ENCODE results near the gene PSMA5.
"Not testable (repeated sequence)": the region's sequence is repeated elsewhere in the genome, so short reads cannot be mapped to it uniquely, and the experiment has no call there.

The PSMA5 gene

GRCh38 chr1:109445949-109446695 is 19.9 kb upstream of the PSMA5 start:
- not testable (repeated sequence) for H3K9me3 Mint-ChIP-seq, H3K27ac Mint-ChIP-seq, ATAC-seq, H3K4me3 Mint-ChIP-seq, H3K4me1 Mint-ChIP-seq, DNase-seq
- H3K27me3 Mint-ChIP-seq, result peaks cover 36% of the 10 kb centered on the region

- DNase-seq (no peak), ATAC-seq (no peak)
- Mint-ChIP-seq H3K4me3 (no peak overlapping the region), H3K9me3 (no peaks in the 10 kb centered on the region), H3K27ac (no peak overlapping the region), H3K27me3 (peaks cover 23% of the 10 kb centered on the region), H3K4me1 (no peaks in the 10 kb centered on the region)
These were observed 18.1 kb upstream of the PSMA5 start for GRCh38 chr1:109444346-109444745.

- ATAC-seq (no peak), DNase-seq (no peak)
- H3K27ac Mint-ChIP-seq, result no peak overlapping the region
- H3K4me3 Mint-ChIP-seq, result no peak overlapping the region
- no peaks in the 10 kb centered on the region for H3K9me3 Mint-ChIP-seq
- H3K4me1 Mint-ChIP-seq, result no peaks in the 10 kb centered on the region
- H3K27me3 Mint-ChIP-seq, result peaks cover 21% of the 10 kb centered on the region
These were observed 17.2 kb upstream of the PSMA5 start for GRCh38 chr1:109443476-109443875.

GRCh38 chr1:109441069-109441468 is 14.8 kb upstream of the PSMA5 start:
- ATAC-seq, result no peak
- H3K9me3 Mint-ChIP-seq, result no peaks in the 10 kb centered on the region
- H3K27ac Mint-ChIP-seq, result no peak overlapping the region
- no peak overlapping the region for H3K4me3 Mint-ChIP-seq
- DNase-seq, result no peak
- no peaks in the 10 kb centered on the region for H3K4me1 Mint-ChIP-seq
- H3K27me3 Mint-ChIP-seq, result peaks cover 11% of the 10 kb centered on the region

- ATAC-seq, result peak; percentile 53
- H3K4me3 Mint-ChIP-seq, result no peak overlapping the region
- DNase-seq, result no peak
- H3K9me3 Mint-ChIP-seq, result no peaks in the 10 kb centered on the region
- H3K27ac Mint-ChIP-seq, result no peak overlapping the region
- no peaks in the 10 kb centered on the region for H3K4me1 Mint-ChIP-seq
- H3K27me3 Mint-ChIP-seq, result no peaks in the 10 kb centered on the region
These were observed 12.6 kb upstream of the PSMA5 start for GRCh38 chr1:109438798-109439297.

- DNase-seq, result no peak
- no peaks in the 10 kb centered on the region for H3K27me3 Mint-ChIP-seq
- no peak overlapping the region for H3K27ac Mint-ChIP-seq
- H3K4me1 Mint-ChIP-seq, result no peaks in the 10 kb centered on the region
- ATAC-seq, result no peak
- H3K4me3 Mint-ChIP-seq, result no peak overlapping the region
- H3K9me3 Mint-ChIP-seq, result peaks cover 5 to 7% of the 10 kb centered on the region in 2 donors
These were observed 8.2 kb upstream of the PSMA5 start for GRCh38 chr1:109434484-109434883.

- Mint-ChIP-seq H3K27me3 (no peaks in the 10 kb centered on the region), H3K4me1 (peaks cover 5% of the 10 kb centered on the region), H3K27ac (no peak overlapping the region), H3K4me3 (no peak overlapping the region), H3K9me3 (peaks cover 5 to 7% of the 10 kb centered on the region in 2 donors)
- no peak for DNase-seq
- no peak for ATAC-seq
These were observed 7.1 kb upstream of the PSMA5 start for GRCh38 chr1:109433322-109433721.

- H3K9me3 Mint-ChIP-seq, result peaks cover 5 to 7% of the 10 kb centered on the region in 2 donors
- ATAC-seq (no peak), DNase-seq (no peak)
- H3K27me3 Mint-ChIP-seq, result no peaks in the 10 kb centered on the region
- H3K27ac Mint-ChIP-seq, result no peak overlapping the region
- no peak overlapping the region for H3K4me3 Mint-ChIP-seq
- peaks cover 12% of the 10 kb centered on the region for H3K4me1 Mint-ChIP-seq
These were observed 6.1 kb upstream of the PSMA5 start for GRCh38 chr1:109432336-109432735.

GRCh38 chr1:109427171-109427467 is 871 bp upstream of the PSMA5 start:
- Mint-ChIP-seq H3K27me3 (no peaks in the 10 kb centered on the region), H3K9me3 (no peaks in the 10 kb centered on the region), H3K27ac (peak overlapping the region in 1 of 2 donors; percentile 98), H3K4me3 (peak overlapping the region; percentile 93 to 95), H3K4me1 (peaks cover 45% of the 10 kb centered on the region)
- ATAC-seq (no peak), DNase-seq (no peak)

GRCh38 chr1:109425391-109426280 is 612 bp downstream of the PSMA5 start:
- peaks cover 54% of the 10 kb centered on the region for H3K4me1 Mint-ChIP-seq

GRCh38 chr1:109423498-109423897 is 2.8 kb downstream of the PSMA5 start:
- Mint-ChIP-seq H3K27me3 (no peaks in the 10 kb centered on the region), H3K4me1 (peaks cover 50% of the 10 kb centered on the region), H3K27ac (peak overlapping the region; percentile 1 to 70), H3K4me3 (peak overlapping the region; percentile 61 to 93), H3K9me3 (no peaks in the 10 kb centered on the region)
- no peak for DNase-seq
- no peak for ATAC-seq

More at GRCh38 chr1:109425391-109426280, 612 bp downstream of the PSMA5 start:
- DNase-seq (peak; percentile 69 to 84), ATAC-seq (peak; percentile 79)
- Mint-ChIP-seq H3K27ac (peak overlapping the region; percentile 98), H3K9me3 (no peaks in the 10 kb centered on the region), H3K27me3 (no peaks in the 10 kb centered on the region), H3K4me3 (peak overlapping the region; percentile 93 to 95)

GRCh38 chr1:109412551-109412950 is 13.7 kb downstream of the PSMA5 start:
- Mint-ChIP-seq H3K4me3 (no peak overlapping the region), H3K4me1 (peaks cover 17% of the 10 kb centered on the region), H3K27ac (no peak overlapping the region), H3K27me3 (no peaks in the 10 kb centered on the region), H3K9me3 (no peaks in the 10 kb centered on the region)
- ATAC-seq, result no peak
- no peak for DNase-seq

GRCh38 chr1:109404838-109405237 is 21.4 kb downstream of the PSMA5 start:
- Mint-ChIP-seq H3K4me3 (peak overlapping the region; percentile 13 to 14), H3K9me3 (no peaks in the 10 kb centered on the region), H3K27ac (peak overlapping the region in 1 of 2 donors; percentile 55), H3K4me1 (peaks cover 14% of the 10 kb centered on the region), H3K27me3 (no peaks in the 10 kb centered on the region)
- ATAC-seq (peak; percentile 69), DNase-seq (no peak)

- DNase-seq (no peak), ATAC-seq (no peak)
- H3K4me1 Mint-ChIP-seq, result peaks cover 26% of the 10 kb centered on the region
- no peaks in the 10 kb centered on the region for H3K9me3 Mint-ChIP-seq
- H3K27ac Mint-ChIP-seq, result peak overlapping the region in 1 of 2 donors; percentile 23
- no peak overlapping the region for H3K4me3 Mint-ChIP-seq
- H3K27me3 Mint-ChIP-seq, result peaks cover 2% of the 10 kb centered on the region
These were observed 24.2 kb downstream of the PSMA5 start for GRCh38 chr1:109402025-109402424.

- no peaks in the 10 kb centered on the region for H3K9me3 Mint-ChIP-seq
These were observed 26.1 kb downstream of the PSMA5 start for GRCh38 chr1:109400035-109400655.

More at GRCh38 chr1:109400035-109400655, 26.1 kb downstream of the PSMA5 start:
- H3K4me3 Mint-ChIP-seq, result no peak overlapping the region
- H3K27me3 Mint-ChIP-seq, result peaks cover 21% of the 10 kb centered on the region
- peaks cover 32% of the 10 kb centered on the region for H3K4me1 Mint-ChIP-seq
- DNase-seq (no peak), ATAC-seq (no peak)
- no peak overlapping the region for H3K27ac Mint-ChIP-seq

All from stimulated activated naive CD8-positive, alpha-beta T cell treated with anti-CD3 and anti-CD28 coated beads, Interleukin-15, amount 100 ng/mL, for 72 hours (primary cell).